Renal pelvis (tissue), 4 donors: ENCODE results near the gene ELAVL1. TPM values are rescaled to one million over a fixed set of nuclear protein-coding genes. Genes with fewer than 3 reads are reported as not detected.
"Not testable (repeated sequence)": the region's sequence is repeated elsewhere in the genome, so short reads cannot be mapped to it uniquely, and the experiment has no call there.

ENCODE experiments used
- DNase-seq: peaks from one replicate; pipeline ENCODE4 v3.0.0-alpha.2; 2013
- polyA plus RNA-seq, 3 donors: library from polyadenylated mRNA; unstranded; fragments of 120-200 nt; gene quantifications; one replicate each; pipeline ENCODE4 v1.2.1, GENCODE V29; 2013; ENCODE audit not compliant: insufficient read length in 3 of 3

Gene ELAVL1
- polyA plus RNA-seq, 3 donors = 78.6 to 89.2 (median 85.4) TPM

GRCh38 chr19:7924651-7925170 is 80.7 kb downstream of the ELAVL1 start:
- DNase-seq = no peak

- DNase-seq = no peak
Measured at GRCh38 chr19:7924241-7924640, 81.2 kb downstream of the ELAVL1 start.

GRCh38 chr19:7923295-7924191 is 81.9 kb downstream of the ELAVL1 start:
- DNase-seq = no peak

GRCh38 chr19:7922836-7923195 is 82.6 kb downstream of the ELAVL1 start:
- DNase-seq = no peak

GRCh38 chr19:7921967-7922835 is 83.2 kb downstream of the ELAVL1 start:
- DNase-seq = no peak

GRCh38 chr19:7921302-7921966 is 84.0 kb downstream of the ELAVL1 start:
- no peak for DNase-seq

DNA sequence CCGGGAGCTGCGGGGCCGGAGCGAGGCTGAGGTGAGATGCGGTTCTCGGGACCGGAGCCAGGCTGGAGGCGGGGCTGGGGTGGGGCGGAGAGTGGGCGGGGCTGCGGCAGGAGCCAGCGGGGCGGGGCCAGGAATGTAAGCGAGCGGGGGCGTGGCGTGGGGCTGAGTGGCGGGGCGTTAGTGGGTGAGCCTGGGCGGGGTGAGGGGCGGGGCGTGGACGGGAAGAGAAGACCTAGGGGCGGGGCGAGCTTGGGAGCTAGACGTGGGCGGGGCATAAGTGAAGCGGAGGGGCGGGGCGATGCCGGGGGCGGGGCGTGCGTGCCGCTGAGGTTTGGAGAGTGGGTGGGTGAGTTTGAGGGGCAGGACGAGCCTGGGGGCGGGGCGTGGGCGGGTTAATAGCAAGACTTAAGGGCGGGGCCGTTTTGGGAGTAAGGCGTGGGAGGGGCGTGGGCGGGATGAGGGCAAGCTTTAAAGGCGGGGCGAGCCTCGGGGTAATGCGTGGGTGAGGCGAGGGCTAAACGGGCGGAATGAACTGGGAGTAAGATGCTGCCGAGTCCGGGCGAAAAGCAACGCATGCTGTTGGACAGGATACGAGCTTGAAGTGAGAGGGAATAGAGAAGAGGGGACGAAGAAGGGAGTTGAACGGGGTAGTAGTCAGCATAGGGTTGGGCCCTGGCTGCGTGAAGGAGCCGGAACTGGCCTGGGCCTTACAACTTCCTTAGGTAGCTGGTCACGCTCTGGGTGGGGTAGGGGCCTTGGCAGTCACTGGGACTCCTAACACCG is 84.7 kb downstream of the ELAVL1 start:
- peak; percentile 93 for DNase-seq

- DNase-seq = peak; percentile 94
Measured at GRCh38 chr19:7919610-7920518, 85.6 kb downstream of the ELAVL1 start, which contains the start of gene SNAPC2. Gene SNAPC2, plus strand, starts transcription at chr19:7920338. Its CDS starts 29 bp downstream, at chr19:7920367.

DNA sequence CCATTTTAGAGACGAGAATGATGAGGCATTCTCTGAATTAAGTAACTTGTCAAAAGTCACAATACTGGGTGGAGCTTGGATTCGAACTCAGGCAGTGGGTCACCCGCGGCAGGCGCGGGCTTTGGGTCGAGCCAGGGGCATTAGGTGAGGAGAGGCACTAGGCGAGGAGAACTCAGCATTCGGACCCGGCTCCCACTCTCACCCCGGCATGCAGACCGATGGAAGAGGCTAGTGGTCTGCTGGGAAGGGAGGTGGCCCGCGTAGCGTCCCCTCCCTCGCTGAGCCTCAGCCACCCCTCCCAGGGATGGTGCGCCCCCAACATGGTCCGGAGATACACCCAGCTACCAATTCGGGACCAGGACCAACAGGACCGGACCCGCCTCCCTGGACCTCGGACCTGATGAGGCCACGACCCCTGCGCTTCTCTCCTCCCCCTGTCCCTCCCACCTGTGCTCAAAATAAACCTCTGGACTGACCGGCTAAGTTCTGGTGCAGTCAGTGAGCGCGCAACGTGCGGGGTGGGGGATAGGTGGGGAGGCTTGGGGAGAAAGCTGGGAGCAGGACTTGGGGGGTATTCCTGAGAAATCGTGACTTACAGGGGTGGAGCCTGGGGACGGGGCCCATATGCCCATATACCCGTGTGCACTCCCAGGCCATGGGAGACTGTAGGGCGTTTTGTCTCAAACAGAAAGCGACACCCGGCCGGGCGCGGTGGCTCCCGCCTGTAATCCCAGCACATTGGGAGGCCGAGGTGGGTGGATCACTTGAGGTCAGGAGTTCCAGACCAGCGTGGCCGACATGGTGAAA is 86.6 kb downstream of the ELAVL1 start:
- DNase-seq = no peak

DNA sequence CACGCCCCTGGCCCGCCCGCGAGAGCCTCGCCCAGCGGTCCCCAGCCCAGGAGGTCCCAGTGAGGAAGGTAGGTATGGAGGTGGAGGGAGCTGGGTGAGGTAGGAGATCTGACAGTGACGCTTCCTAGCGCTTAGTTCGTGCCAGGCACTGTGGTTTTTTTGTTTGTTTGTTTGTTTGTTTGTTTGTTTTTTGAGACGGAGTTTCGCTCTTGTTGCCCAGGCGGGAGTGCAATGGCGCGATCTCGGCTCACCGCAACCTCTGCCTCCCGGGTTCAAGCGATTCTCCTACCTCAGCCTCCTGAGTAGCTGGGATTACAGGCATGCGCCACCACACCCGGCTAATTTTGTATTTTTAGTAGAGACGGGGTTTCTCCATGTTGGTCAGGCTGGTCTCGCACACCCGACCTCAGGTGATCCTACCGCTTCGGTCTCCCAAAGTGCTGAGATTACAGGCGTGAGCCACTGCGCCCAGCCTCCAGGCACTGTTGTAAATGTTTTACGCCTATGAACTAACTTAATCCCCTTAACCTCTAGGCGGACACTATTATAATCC is 87.3 kb downstream of the ELAVL1 start:
- not testable (repeated sequence) for DNase-seq

DNA sequence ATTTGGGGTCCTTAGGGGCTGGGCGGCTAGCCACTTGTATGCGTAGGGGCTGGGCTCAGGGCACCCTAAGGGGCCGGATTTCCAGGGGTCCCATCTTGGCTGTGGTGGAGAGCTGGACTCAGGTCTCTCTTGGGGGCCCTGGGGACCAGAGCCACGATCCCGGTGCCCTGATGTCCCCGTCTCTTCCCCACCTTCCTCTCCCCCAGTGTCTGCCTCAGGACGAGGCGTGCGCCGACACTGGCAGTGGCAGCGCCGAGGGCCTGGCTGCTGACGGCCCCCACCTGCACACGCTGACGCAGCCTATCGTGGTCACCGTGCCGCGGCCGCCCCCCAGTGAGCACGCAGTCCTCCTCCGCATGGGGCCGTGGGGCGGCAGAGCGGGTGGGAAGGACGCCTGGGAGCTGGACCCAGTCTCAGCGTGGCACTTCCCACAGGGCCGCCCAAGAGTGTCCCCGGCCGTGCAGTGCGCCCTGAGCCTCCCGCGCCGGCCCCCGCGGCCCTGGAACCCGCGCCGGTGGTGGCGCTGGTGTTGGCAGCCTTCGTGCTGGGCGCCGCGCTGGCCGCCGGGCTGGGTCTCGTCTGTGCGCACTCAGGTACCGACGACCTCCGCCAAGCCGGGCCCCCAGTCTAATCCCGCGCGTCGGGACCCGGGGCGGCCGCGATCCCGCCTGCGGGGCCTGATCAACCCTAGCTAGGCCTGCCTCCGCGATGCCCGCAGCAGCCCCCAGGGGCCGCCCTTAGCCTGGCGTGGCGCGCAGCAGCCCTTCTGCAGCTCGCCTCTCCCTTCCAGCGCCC is 88.0 kb downstream of the ELAVL1 start:
- no peak for DNase-seq

GRCh38 chr19:7916955-7917266 is 88.5 kb downstream of the ELAVL1 start:
- no peak for DNase-seq

DNA sequence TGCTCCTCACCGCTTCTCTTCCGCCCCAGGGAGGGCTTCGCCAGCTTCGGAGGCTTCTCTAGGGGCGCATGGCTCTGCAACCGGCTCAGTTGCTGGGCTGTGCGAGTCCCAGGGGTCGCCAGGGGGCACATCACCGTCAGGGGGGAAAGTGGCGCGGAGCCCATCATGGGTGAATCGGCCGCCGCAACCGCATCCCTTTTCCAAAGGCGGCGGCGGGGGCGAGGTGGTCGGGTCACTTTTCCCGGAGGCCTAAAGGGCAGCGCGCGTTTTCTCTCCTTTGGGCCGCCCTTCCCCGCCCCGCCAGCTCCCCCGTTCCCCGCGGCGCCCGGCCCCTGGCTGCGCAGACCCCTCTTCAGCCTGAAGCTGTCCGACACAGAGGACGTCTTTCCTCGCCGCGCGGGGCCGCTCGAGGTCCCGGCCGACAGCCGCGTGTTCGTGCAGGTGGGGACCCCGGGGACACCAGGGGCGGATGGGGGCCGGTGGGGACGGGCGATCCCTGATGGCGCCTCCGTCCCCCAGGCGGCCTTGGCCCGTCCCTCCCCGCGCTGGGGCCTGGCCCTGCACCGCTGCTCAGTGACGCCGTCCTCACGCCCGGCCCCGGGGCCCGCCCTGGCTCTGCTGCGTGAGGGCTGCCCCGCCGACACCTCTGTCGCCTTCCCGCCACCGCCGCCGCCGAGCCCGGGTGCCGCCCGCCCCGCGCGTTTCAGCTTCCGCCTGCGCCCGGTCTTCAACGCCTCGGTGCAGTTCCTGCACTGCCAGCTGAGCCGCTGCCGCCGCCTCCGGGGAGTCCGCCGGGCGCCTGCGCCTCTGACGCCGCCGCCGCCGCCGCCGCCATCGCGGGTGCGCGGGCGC is 89.1 kb downstream of the ELAVL1 start:
- no peak for DNase-seq

GRCh38 chr19:7915250-7916102 is 90.0 kb downstream of the ELAVL1 start:
- DNase-seq = no peak

GRCh38 chr19:7914598-7915045 is 90.8 kb downstream of the ELAVL1 start, which contains the start of gene TGFBR3L:
Gene TGFBR3L, plus strand, starts transcription at chr19:7914830.
- DNase-seq = no peak

GRCh38 chr19:7914099-7914498 is 91.3 kb downstream of the ELAVL1 start:
- DNase-seq = no peak
